Neutrophil (primary cell): ENCODE data around the gene HMCN2.

Source experiments
- H3K27ac ChIP-seq: fragments of 200-600 bp; sonication (generic); 2 replicates; pipeline ENCODE4 v1.5.1; 2016; ENCODE audit warnings: mild to moderate bottlenecking, moderate library complexity
- H3K27me3 ChIP-seq: fragments of 200-600 bp; sonication (generic); 2 replicates; pipeline ENCODE4 v1.6.0; 2016; ENCODE audit warnings: mild to moderate bottlenecking
- H3K36me3 ChIP-seq: fragments of 200-600 bp; sonication (generic); 2 replicates; pipeline ENCODE4 v1.5.1; 2017
- H3K4me1 ChIP-seq, 2 experiments: fragments of 200-600 bp in 1 of 2; sonication (generic) in 1 of 2; 1 replicate in 1 of 2; 2 replicates in 1 of 2; pipeline versions ENCODE4 v1.5.1 to v1.6.1; 2013 to 2016; ENCODE audit warnings: low read depth in 1 of 2, low read length in 1 of 2, mild to moderate bottlenecking in 1 of 2, moderate library complexity in 1 of 2; ENCODE audit not compliant: control insufficient read depth in 1 of 2, insufficient read depth in 1 of 2
- H3K4me3 ChIP-seq, 2 experiments: fragments of 200-600 bp in 1 of 2; sonication (generic) in 1 of 2; 1 replicate in 1 of 2; 2 replicates in 1 of 2; pipeline ENCODE4 v1.5.1; 2013 to 2016; ENCODE audit warnings: low read depth in 1 of 2, low read length in 1 of 2, mild to moderate bottlenecking in 1 of 2, moderate library complexity in 1 of 2
- H3K9me3 ChIP-seq: fragments of 200-600 bp; sonication (generic); 2 replicates; pipeline ENCODE4 v1.5.1; 2016
- TF ChIP-seq, protein P1 (sequence below): fragments of 200-600 bp; sonication (generic); IDR thresholded peaks from 2 replicates; pipeline ENCODE4 v1.5.1; 2016; ENCODE audit warnings: antibody characterized with exemption

Gene HMCN2

DNA sequence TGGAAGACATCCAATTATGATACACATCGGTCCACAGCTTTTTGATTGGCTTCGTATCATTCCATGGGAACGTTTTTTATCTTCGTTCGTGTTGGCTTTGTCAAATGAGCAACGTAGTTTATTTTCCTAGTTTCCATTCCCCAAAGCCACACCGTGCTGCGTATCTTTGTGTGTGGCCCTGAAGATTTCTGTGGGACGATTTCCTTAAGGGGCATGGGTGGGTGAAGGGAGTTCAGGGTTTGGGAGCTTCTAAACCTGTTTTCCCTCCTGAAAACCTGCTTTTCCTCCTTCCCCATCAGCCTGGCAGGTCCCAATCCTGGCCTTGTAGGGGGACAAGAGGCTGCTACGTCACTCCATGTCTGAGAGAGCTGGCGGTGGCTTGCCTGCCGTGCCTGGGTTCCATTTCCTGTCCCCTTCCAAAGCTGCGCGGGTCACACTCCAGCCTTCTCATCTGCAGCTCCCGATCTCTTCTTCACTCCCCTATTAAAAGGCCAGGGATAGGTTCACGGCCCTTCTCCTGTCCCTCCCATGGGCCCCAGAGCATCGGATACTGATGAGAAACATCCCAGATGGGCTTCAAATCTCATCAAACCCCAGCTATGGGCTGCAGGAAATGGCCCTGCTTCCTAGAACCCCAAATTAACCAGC lies 155.7 kb downstream of the HMCN2 start:
- Histone ChIP-seq H3K9me3 (no peaks in the 10 kb centered on the region), H3K4me3 (no peak overlapping the region), H3K36me3 (no peaks in the 10 kb centered on the region), H3K27ac (no peak overlapping the region), H3K27me3 (peaks cover 18% of the 10 kb centered on the region), H3K4me1 (no peaks in the 10 kb centered on the region)
- TF ChIP-seq, protein P1, sequence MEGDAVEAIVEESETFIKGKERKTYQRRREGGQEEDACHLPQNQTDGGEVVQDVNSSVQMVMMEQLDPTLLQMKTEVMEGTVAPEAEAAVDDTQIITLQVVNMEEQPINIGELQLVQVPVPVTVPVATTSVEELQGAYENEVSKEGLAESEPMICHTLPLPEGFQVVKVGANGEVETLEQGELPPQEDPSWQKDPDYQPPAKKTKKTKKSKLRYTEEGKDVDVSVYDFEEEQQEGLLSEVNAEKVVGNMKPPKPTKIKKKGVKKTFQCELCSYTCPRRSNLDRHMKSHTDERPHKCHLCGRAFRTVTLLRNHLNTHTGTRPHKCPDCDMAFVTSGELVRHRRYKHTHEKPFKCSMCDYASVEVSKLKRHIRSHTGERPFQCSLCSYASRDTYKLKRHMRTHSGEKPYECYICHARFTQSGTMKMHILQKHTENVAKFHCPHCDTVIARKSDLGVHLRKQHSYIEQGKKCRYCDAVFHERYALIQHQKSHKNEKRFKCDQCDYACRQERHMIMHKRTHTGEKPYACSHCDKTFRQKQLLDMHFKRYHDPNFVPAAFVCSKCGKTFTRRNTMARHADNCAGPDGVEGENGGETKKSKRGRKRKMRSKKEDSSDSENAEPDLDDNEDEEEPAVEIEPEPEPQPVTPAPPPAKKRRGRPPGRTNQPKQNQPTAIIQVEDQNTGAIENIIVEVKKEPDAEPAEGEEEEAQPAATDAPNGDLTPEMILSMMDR: no peak

DNA sequence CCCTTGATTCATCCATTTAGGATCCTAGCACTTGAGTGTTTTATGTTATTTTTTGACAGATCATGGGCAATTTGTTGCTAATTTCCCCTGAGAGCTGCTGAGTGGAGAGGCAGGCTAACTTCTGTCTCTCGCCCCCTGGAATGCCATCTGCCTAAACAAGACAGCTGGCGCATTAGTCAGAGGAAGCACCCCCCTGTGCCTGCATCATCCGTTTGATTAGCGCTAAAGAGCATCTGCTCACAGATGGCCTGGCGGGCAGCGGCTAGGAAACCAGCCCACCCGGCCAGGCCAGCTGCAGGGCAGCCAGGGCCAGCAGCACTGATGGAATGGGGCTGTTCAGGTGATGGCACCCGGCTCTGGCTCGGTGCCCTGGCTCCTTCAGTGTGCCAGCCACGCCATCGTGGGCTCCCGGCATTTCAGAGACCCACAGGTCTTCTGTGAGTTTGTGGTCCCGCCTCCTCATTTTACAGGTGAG lies 156.3 kb downstream of the HMCN2 start:
- Histone ChIP-seq H3K27ac (no peak overlapping the region), H3K27me3 (peaks cover 18% of the 10 kb centered on the region), H3K4me3 (no peak overlapping the region), H3K4me1 (no peaks in the 10 kb centered on the region), H3K36me3 (no peaks in the 10 kb centered on the region), H3K9me3 (no peaks in the 10 kb centered on the region)
- TF ChIP-seq, protein P1: no peak

DNA sequence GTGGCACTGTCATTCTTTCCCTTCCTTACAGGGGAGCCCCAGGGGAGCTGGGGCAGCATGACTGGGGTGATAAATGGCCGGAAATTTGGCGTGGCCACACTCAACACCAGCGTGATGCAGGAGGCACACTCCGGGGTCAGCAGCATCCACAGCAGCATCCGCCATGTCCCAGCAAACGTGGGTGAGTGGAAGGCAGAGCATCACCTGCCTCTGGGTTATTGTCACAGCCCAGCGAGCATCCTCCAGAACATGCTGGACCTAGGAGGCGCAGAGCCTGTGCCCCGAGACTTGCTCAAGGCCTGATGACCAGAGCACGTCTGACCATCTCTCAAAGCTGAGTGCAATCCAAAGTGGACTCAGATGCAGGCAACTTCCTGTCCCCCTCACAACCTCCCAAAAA lies 157.0 kb downstream of the HMCN2 start:
- Histone ChIP-seq H3K27ac (no peak overlapping the region), H3K4me3 (no peak overlapping the region), H3K9me3 (no peaks in the 10 kb centered on the region), H3K4me1 (no peaks in the 10 kb centered on the region), H3K36me3 (no peaks in the 10 kb centered on the region), H3K27me3 (peaks cover 18% of the 10 kb centered on the region)
- TF ChIP-seq, protein P1: no peak

DNA sequence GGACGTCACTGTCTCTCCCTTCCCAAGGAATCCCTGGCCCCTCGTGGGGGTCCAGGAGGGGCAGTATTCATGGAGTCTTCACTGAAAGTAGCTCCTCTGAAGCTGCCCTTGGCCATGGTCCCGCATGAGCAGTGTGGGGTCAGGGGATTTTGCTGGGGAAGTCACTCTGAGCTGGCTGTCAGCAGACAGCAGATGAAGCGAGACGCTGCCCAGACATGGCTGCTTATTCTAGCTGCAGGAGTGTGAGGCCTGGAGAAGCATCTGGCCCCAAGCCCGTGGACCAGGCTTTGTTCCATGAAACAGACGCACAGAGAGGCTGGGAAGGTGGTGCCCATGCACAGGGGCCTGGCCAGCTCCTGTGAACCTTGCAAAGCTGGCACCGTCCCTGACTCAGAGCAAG lies 157.7 kb downstream of the HMCN2 start:
- Histone ChIP-seq H3K27ac (no peak overlapping the region), H3K36me3 (no peaks in the 10 kb centered on the region), H3K27me3 (peaks cover 18% of the 10 kb centered on the region), H3K4me3 (no peak overlapping the region), H3K9me3 (no peaks in the 10 kb centered on the region), H3K4me1 (no peaks in the 10 kb centered on the region)
- TF ChIP-seq, protein P1: no peak

DNA sequence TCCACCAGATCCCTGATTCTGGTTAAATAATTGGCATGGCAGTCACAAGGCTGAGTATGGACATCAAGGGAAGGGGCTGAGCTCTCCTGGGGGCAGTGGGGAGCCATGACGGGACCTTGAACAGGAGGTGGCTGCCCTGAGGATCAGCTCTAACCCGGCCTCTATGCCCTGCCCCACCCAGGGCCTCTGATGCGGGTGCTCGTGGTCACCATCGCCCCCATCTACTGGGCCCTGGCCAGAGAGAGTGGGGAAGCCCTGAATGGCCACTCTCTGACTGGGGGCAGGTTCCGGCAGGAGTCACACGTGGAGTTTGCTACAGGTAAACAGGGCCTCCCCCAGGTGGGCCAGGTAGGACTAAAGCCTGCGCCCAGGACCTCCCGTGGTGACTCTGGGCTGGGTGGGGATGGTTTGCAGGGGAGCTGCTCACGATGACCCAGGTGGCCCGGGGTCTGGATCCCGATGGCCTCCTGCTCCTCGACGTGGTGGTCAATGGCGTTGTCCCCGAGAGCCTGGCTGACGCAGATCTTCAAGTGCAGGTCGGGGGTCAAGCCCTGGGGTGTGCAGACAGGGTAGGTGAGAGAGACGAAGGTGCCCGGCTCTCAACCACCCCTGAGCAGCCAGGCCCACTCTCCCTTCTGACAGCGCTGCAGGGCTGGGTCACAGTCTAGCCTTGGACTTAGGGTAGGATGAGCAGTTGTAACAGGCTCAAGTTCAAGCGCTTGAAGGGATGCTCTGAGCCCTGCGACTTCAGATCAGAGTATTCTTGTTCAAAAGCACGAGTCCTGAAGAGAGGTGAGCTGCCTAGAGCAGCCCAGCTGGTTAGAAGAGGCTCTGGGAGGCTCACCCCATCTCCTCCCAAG lies 159.3 kb downstream of the HMCN2 start:
- TF ChIP-seq, protein P1: no peak
- Histone ChIP-seq H3K4me3 (no peak overlapping the region), H3K27ac (no peak overlapping the region), H3K27me3 (peaks cover 18% of the 10 kb centered on the region), H3K36me3 (no peaks in the 10 kb centered on the region), H3K4me1 (no peaks in the 10 kb centered on the region), H3K9me3 (no peaks in the 10 kb centered on the region)
